GM12873 (cell line): ENCODE results near the gene KLHL30.

ENCODE experiments used
- CTCF ChIP-seq: IDR thresholded peaks from 2 replicates; pipeline ENCODE4 v1.5.1; 2012; ENCODE audit warnings: low read depth, mild to moderate bottlenecking, moderate library complexity, low read length, control low read depth; ENCODE audit not compliant: insufficient read depth; ENCODE audit errors: missing control alignments

KLHL30 gene

DNA sequence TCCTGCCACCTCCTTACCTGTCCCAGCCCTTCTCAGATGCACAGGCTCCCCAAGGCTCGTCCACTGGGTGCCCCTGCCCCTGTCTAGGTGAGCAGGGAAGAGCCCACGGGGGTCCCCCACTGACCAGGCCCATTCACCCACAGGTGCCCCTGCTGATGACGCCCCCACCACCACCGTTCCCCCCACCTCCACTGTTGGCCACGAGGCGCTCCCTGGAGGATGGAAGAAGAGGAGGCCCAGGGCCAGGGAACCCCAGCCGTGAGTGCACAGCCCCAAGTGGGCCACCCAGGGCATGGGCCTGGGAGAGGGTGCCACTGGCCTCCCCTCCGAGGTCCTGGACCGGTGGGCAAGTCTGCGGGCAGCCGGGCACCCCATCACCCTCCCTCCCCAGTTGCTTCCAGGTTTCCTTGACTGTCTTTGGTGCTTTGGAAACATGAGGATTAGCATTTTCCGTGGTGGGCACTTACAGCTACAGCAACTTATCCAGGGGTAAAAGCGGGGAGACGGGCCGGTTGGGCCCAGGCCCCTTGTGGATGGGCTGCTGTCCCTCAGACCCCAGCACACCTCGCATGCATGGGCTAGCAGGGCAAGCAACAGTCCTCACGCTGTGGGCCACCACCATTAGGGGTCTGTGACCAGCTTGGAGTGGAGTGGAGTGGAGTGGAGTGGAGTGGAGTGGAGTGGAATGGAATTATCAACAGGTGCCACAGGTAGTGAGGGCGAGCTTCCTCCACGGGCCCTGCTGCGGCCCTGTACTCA, 13.2 kb upstream of the KLHL30 start:
- no peak for TF ChIP-seq CTCF

GRCh38 chr2:238126338-238126737, 12.1 kb upstream of the KLHL30 start:
- TF ChIP-seq CTCF: no peak

- TF ChIP-seq CTCF: no peak
Measured at GRCh38 chr2:238126775-238127164, 11.7 kb upstream of the KLHL30 start.

GRCh38 chr2:238127165-238128060, 11.1 kb upstream of the KLHL30 start:
- no peak for TF ChIP-seq CTCF

GRCh38 chr2:238128061-238128440, 10.4 kb upstream of the KLHL30 start:
- no peak for TF ChIP-seq CTCF

DNA sequence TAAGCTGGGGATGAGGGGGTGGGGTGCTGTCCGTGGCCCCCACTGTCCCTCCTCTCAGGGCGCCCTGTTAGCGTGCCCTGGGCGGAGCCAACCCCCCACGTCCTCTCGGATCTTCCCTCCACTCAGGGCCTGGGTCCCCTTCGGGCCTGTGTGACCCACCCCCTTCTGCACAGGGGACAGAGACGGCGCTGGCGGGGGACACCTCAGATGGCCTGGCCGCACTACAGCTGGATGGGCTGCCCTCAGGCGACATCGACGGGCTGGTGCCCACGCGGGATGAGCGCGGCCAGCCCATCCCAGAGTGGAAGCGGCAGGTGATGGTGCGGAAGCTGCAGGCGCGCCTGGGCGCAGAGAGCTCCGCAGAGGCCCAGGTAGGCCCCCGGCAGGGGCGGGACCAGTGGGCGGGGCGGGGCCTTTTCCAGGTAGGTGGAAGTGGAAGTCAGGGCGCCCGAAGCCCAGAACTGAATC, 9.9 kb upstream of the KLHL30 start:
- TF ChIP-seq CTCF: no peak

DNA sequence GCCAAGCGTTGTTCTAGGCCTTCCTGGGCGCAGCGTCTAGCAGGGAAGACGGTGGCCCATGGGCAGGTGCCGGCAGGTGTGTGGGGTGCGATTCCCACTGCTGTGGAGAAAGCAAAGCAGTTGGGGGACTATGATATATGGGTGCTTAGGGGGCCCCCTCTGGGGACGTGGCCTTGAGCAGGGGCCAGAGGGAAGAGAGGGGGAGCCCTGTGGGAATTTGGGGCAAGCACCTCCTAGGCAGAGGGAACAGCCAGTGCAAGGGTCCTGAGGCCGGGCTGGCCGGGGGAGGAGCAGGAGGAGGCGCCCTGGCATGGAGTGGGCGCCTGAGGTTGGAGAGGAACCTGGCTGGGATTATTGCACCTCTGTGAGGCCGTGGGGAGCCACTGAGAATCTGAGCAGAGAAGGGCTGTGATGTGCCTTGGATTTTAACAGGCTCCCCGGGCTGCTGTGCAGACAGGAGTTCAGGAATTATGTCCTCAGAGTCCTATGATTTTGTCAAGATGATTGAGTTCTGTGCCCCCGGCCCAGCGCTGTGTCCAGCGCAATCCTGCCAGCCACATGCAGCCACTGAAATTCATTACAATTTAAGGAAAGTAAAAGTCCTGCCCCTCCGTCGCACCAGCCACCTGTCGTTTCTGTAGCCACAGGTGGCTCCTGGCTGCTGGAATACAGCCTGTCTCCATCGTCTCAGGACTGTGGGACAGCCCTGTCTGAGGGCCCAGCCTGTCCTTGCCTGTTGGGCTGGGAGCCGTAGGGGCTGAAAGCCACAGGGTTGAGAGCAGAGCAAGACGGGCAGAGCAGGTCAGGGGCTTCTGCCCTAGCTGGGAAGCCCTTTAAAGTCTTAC, 9.1 kb upstream of the KLHL30 start:
- no peak for TF ChIP-seq CTCF
